Liver (tissue), 3 donors: Measurements from ENCODE around the gene SYCP3.
A peak's percentile ranks its signal among the peaks of the same experiment; 100 is the strongest.

Experiments
- ATF3 ChIP-seq: IDR thresholded peaks from 2 replicates; pipeline ENCODE4 v1.6.1; 2016; ENCODE audit warnings: antibody characterized with exemption
- CTCF ChIP-seq: fragments of 150-350 bp; IDR thresholded peaks from 2 replicates; pipeline ENCODE4 v1.5.1; 2017; ENCODE audit warnings: improper control_type of control experiment, low read depth, low read length; ENCODE audit not compliant: missing input control
- EGR1 ChIP-seq, 2 donors: IDR thresholded peaks; 2 replicates each; pipeline ENCODE4 v1.6.1; 2016 to 2018; ENCODE audit warnings: antibody characterized with exemption in 2 of 2, low read depth in 2 of 2
- GABPA ChIP-seq, 2 donors: IDR thresholded peaks in 1 of 2; conservative IDR thresholded peaks in 1 of 2; 2 replicates each; pipeline ENCODE4 v1.6.1; 2016; ENCODE audit warnings: antibody characterized with exemption in 2 of 2, mild to moderate bottlenecking in 1 of 2, moderate library complexity in 1 of 2
- HNF4A ChIP-seq, 2 donors: conservative IDR thresholded peaks; 2 replicates each; pipeline ENCODE4 v1.6.1; 2016; ENCODE audit warnings: antibody characterized with exemption in 2 of 2, mild to moderate bottlenecking in 2 of 2
- JUND ChIP-seq, 2 donors: IDR thresholded peaks; 2 replicates each; pipeline ENCODE4 v1.6.1; 2016; ENCODE audit warnings: antibody characterized with exemption in 2 of 2
- MAX ChIP-seq: IDR thresholded peaks from 2 replicates; pipeline ENCODE4 v1.6.1; 2016; ENCODE audit warnings: antibody characterized with exemption
- NR2F2 ChIP-seq: IDR thresholded peaks from 2 replicates; pipeline ENCODE4 v1.6.1; 2016; ENCODE audit warnings: antibody characterized with exemption
- RAD21 ChIP-seq, 2 donors: IDR thresholded peaks; 2 replicates each; pipeline ENCODE4 v1.6.1; 2016; ENCODE audit warnings: antibody characterized with exemption in 2 of 2, mild to moderate bottlenecking in 2 of 2
- SP1 ChIP-seq: IDR thresholded peaks from 2 replicates; pipeline ENCODE4 v1.6.1; 2018; ENCODE audit warnings: antibody characterized with exemption, mild to moderate bottlenecking
- TAF1 ChIP-seq: conservative IDR thresholded peaks from 2 replicates; pipeline ENCODE4 v1.6.1; 2016; ENCODE audit warnings: antibody characterized with exemption, mild to moderate bottlenecking
- YY1 ChIP-seq: IDR thresholded peaks from 2 replicates; pipeline ENCODE4 v1.6.1; 2016; ENCODE audit warnings: antibody characterized with exemption, mild to moderate bottlenecking
- donor health status: healthy.
- donor health status: healthy.

- peak; percentile 15 to 86 for TF ChIP-seq JUND (IDR thresholded peaks at IDR 0.05)
- TF ChIP-seq CTCF, result no peak
- peak; percentile 94 for TF ChIP-seq TAF1
- peak; percentile 97 for TF ChIP-seq NR2F2
- peak in 1 of 2 donors; percentile 63 for TF ChIP-seq EGR1 (IDR thresholded peaks at IDR 0.05; ENCODE audit: low read depth in 2 of 2)
- TF ChIP-seq MAX, result peak; percentile 84
- TF ChIP-seq YY1, result peak; percentile 76
- TF ChIP-seq GABPA (IDR thresholded peaks at IDR 0.05 in 1 of 2, conservative IDR thresholded peaks at IDR 0.05 in 1 of 2), result peak in 1 of 2 donors; percentile 54
- peak; percentile 84 for TF ChIP-seq SP1
- TF ChIP-seq RAD21 (IDR thresholded peaks at IDR 0.05), result peak; percentile 48 to 60
- peak; percentile 91 to 98 for TF ChIP-seq HNF4A (conservative IDR thresholded peaks at IDR 0.05)
- peak; percentile 26 for TF ChIP-seq ATF3
These were observed 26.1 kb downstream of the SYCP3 start for GRCh38 chr12:101713059-101713682.
